Astrocyte of the spinal cord (primary cell): ENCODE results near the gene PACS2.

Experiments used
- DNase-seq: peaks from one replicate; pipeline ENCODE4 v3.0.0; 2011; ENCODE audit warnings: low read depth, low spot score
- H3K4me3 ChIP-seq: 2 replicates; pipeline ENCODE4 v1.5.1; 2011; ENCODE audit warnings: low read depth, mild to moderate bottlenecking, low read length, moderate library complexity
- in situ Hi-C: cut with HindIII; loops from 2 replicates; pipeline ENCODE4 v1.10.0; 2017; ENCODE audit warnings: low sequenced_read_pairs
- TF ChIP-seq, protein P1 (sequence below): IDR thresholded peaks from 2 replicates; pipeline ENCODE4 v1.5.1; 2012; ENCODE audit warnings: low read depth, mild to moderate bottlenecking, low read length, inconsistent platforms

The PACS2 gene

DNA sequence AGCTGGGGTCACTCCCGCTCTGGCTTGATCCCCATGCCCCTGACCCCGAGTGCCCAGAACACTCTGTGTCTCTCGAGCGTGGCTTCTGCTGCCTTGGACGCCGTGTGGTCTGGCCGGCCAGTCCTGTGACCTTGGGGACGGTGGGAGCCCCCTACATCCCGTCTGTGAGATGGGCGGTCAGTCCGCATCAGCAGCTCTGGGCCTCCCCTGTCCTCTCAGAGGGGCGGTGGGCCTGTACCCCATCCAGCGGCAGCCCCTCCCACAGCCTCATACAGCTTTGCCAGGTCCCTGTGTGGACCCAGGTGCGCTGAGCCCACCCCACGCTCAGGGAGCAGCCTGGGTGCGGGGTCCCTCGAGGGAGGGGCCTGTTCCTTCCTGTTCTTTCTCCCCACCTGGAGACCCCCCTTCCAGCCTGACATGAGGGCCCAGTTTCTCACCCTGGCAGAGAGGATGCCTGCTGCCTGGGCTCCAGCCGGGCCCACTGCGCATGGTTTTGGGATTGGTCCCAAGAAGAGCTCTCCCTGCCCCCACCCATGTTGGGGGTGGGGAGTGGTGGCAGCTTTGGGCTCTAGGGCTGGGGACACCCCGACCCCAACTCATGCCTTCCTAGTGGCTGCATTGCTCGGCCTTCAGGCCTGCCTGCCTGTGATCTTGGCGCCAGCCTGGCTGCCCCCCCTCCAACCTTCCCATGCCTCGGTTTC, 106.6 kb downstream of the PACS2 start:
- peak overlapping the region; percentile 81 for H3K4me3 ChIP-seq
- TF ChIP-seq, protein P1, sequence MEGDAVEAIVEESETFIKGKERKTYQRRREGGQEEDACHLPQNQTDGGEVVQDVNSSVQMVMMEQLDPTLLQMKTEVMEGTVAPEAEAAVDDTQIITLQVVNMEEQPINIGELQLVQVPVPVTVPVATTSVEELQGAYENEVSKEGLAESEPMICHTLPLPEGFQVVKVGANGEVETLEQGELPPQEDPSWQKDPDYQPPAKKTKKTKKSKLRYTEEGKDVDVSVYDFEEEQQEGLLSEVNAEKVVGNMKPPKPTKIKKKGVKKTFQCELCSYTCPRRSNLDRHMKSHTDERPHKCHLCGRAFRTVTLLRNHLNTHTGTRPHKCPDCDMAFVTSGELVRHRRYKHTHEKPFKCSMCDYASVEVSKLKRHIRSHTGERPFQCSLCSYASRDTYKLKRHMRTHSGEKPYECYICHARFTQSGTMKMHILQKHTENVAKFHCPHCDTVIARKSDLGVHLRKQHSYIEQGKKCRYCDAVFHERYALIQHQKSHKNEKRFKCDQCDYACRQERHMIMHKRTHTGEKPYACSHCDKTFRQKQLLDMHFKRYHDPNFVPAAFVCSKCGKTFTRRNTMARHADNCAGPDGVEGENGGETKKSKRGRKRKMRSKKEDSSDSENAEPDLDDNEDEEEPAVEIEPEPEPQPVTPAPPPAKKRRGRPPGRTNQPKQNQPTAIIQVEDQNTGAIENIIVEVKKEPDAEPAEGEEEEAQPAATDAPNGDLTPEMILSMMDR: no peak
- DNase-seq: no peak
- in situ Hi-C loops: no loop called here

DNA sequence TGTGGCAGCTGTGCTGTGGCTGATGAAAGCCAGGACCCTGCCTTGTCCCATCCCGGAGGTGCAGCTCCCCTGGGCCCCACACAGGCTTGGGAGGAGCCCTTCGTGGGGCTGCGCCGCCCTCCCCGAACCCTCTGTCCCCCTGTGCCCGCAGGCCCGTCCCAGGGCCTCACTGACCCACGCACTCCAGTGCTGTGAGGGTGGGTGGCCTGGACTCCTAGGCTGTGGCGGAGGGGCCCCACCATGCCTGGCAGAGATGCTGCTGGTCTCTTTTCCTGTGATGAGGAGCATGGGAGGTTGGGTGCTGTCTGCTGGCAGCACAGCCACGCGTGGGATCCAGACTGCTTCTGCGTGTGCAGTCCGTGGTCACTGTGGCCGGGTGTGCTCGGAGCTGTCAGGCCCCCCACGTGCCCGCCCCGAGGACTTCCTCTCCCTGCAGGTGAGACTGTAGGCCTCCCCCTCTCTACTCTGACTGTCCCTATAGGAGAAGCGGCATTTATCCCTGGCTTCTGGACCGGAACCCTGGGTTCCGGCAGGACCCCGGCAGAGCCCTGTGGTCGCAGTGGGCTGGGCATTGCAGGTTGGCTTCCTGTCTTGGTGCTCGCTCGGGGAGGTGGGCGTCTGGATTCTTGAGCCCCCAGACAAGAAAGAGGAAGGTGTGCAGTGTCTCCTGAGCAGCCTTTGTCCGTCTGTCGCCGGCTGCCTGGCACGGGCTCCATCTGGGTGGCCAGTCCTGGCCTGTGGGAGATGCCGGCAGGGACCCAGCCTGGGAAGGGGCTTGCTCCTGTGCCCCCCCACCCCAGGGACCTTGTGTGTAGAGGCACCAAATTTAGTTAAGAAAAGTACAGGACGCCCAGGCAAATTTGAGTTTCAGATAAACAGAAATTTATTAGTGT, 107.4 kb downstream of the PACS2 start:
- in situ Hi-C loops: no loop called here
- TF ChIP-seq, protein P1: no peak
- H3K4me3 ChIP-seq: no peak overlapping the region
- no peak for DNase-seq

DNA sequence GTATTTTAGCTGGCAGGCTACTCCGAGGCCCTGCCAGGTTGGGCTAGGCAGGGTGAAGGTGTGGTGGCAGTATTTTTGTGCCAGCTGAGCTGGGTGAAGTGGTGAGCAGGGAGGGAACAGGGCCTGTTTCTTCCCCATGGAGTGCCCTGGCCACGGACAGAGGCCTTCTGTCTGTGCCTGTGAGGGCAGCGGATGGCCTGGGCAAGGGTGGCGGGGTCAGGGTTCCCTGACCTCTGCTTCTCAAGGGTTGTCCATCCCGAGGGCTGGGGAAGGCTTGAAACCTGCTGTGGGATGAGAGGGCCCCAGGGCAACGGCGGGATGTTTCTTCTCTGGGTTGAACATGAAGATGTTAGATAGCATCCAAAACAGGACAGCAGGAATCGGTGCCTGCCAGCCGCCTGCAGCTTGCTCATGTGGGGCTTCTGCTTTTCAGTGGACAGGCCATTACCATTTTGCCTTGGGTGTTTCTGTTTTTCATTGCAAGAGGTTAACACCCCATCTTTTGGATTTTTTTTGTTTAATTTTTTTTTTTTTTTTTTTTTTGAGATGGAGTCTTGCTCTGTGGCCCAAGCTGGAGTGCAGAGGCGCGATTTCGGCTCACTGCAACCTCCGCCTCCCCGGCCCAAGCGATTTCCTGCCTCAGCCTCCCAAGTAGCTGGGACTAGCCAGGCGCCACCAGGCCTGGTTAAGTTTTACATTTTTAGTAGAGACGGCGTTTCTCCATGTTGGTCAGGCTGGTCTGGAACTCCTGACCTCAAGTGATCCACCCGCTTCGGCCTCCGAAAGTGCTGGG, 108.3 kb downstream of the PACS2 start:
- no peak overlapping the region for H3K4me3 ChIP-seq
- in situ Hi-C loops: no loop called here
- no peak for DNase-seq
- TF ChIP-seq, protein P1: no peak

DNA sequence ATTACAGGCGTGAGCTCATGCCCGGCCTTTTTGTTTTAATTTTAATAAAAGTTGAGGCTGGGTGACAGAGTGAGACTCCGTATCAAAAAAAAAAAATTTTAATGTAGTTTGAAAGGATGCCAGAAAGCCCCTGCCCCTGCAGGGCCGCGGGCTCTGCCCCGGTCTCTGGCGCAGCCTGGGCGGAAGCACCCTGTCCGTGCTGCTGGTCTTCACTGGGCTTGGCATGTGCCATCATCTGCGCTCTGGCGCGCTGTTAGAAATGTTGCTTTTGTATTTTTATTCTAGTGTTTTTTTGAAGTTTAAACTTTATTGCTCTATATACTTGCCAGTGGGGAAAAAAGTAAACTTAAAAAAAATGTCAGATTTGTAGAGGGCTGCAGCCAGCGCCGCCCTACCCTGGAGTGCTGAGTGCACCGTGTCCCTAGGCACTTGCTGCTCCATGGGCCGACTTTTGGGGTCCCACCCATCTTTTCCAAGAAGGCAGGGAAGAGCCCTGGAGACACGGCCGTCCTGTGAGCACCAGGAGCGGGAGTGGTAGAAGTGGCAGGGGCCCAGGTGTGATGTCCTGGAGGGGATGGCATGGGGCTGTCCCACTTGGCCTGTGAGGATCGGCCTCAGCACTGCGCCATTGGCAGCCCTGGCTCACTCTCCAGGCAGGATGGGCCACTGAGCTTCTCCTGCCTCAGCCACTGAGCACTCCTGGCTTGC, 109.1 kb downstream of the PACS2 start:
- no peak overlapping the region for H3K4me3 ChIP-seq
- no peak for DNase-seq
- in situ Hi-C loops: no loop called here
- TF ChIP-seq, protein P1: no peak

DNA sequence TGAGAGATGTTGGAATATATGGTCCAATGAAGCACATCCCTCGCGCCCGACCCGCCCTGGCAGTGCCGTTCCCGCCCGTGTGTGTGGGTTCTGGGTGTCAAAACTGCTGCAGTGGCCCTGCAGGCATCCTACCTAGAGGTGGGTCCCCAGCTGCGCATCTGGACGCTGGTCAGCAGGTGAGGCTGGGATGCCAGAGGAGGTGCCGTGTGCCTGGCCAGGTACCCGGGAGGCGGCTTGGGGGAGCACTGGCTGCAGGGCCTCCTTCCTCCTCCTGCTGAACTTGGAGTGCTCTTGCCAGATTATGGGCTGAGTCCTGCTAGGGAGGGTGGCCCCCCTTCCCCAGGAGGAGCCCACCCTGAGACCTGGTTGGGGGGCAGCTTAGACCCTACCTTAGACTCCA, 110.3 kb downstream of the PACS2 start:
- in situ Hi-C loops: no loop called here

More for the DNA sequence above, 110.3 kb downstream of the PACS2 start:
- TF ChIP-seq, protein P1: no peak
- H3K4me3 ChIP-seq: no peak overlapping the region
- no peak for DNase-seq
